HepG2 (cell line): ENCODE results near the gene ALPL. TPM values are rescaled to one million over a fixed set of nuclear protein-coding genes. Genes with fewer than 3 reads are reported as not detected.

Source experiments
- ATAC-seq: fragments of 200-7000 bp; cut with Tn5 transposase; 3 replicates; pipeline ENCODE4 v1.9.1; 2020; ENCODE audit warnings: mild to moderate bottlenecking, moderate library complexity
- BruUV-seq: library from RNA; stranded (reverse); fragments of 400-500 nt; replicated peaks from 2 replicates; lab custom pipeline; 2021; lab: Mats Ljungman, UMichigan
- CTCF ChIA-PET: fragments of 300-600 bp; formaldehyde crosslinking; extraction: SDS; loops from one replicate; lab custom pipeline; 2021; ENCODE audit warnings: low total read pairs, inconsistent platforms, low intra/inter-chr PET ratio; lab: Yijun Ruan, JAX
- POLR2A ChIA-PET: fragments of 350-600 bp; sonication (Branson Sonifier 250); formaldehyde crosslinking; loops from one replicate; lab custom pipeline; 2020; ENCODE audit warnings: antibody characterized with exemption, inconsistent platforms; lab: Yijun Ruan, JAX
- DNase-seq: peaks from one replicate; pipeline ENCODE4 v3.0.0-alpha.2; 2015; ENCODE audit warnings: low spot score
- FAIRE-seq: peaks from 3 replicates; lab custom pipeline; 2011; peaks lifted over from hg19 to GRCh38; lab: Jason Lieb, UNC
- H2AFZ ChIP-seq: one replicate; pipeline ENCODE4 v1.6.1; 2011; ENCODE audit warnings: low read length, inconsistent platforms
- H3K27ac ChIP-seq: fragments of 300-600 bp; 3 replicates; pipeline ENCODE4 v1.8.0; 2011; ENCODE audit warnings: mixed run types, mild to moderate bottlenecking, mixed read lengths, low read length, inconsistent platforms; ENCODE audit not compliant: insufficient read depth; ENCODE audit errors: extremely low read length
- H3K27me3 ChIP-seq, 2 experiments: fragments of 200-600 bp in 1 of 2; 2 replicates in 1 of 2; 3 replicates in 1 of 2; pipeline versions ENCODE4 v1.6.0 to v1.8.0; 2011; ENCODE audit warnings: low read length in 2 of 2, mild to moderate bottlenecking in 2 of 2, moderate library complexity in 2 of 2, inconsistent platforms in 1 of 2; ENCODE audit not compliant: insufficient read depth in 2 of 2, control insufficient read depth in 1 of 2
- H3K36me3 ChIP-seq, 2 experiments: fragments of 200-600 bp in 1 of 2; replicated peaks in 1 of 2; 2 replicates in 1 of 2; 3 replicates in 1 of 2; pipeline versions ENCODE4 v1.5.1 to v1.8.0; 2011; ENCODE audit warnings: low read length in 2 of 2, inconsistent platforms in 1 of 2; ENCODE audit not compliant: insufficient read depth in 2 of 2, control insufficient read depth in 1 of 2
- H3K4me1 ChIP-seq: 2 replicates; pipeline ENCODE4 v1.5.1; 2012; ENCODE audit warnings: low read length, inconsistent platforms; ENCODE audit not compliant: insufficient read depth
- H3K4me2 ChIP-seq: 2 replicates; pipeline ENCODE4 v1.6.0; 2011; ENCODE audit warnings: low read depth, low read length, inconsistent platforms
- H3K4me3 ChIP-seq, 3 experiments: fragments of 200-600 bp in 1 of 3; sonication (generic), shearing (Covaris generic) in 1 of 3; replicated peaks in 1 of 3; 2 replicates each; pipeline ENCODE4 v1.5.1; 2011 to 2016; ENCODE audit warnings: low read length in 3 of 3, inconsistent platforms in 2 of 3, low read depth in 2 of 3, mild to moderate bottlenecking in 2 of 3, control low read depth in 1 of 3, mixed read lengths in 1 of 3; ENCODE audit not compliant: insufficient read depth in 1 of 3
- H3K79me2 ChIP-seq: one replicate; pipeline ENCODE4 v1.6.1; 2011; ENCODE audit warnings: low read length, inconsistent platforms; ENCODE audit not compliant: insufficient read depth
- H3K9ac ChIP-seq: 2 replicates; pipeline ENCODE4 v1.6.0; 2011; ENCODE audit warnings: mild to moderate bottlenecking, low read depth, low read length, inconsistent platforms; ENCODE audit not compliant: insufficient read depth
- H3K9me3 ChIP-seq: 2 replicates; pipeline ENCODE4 v1.5.1; 2012; ENCODE audit warnings: mild to moderate bottlenecking, low read length
- H4K20me1 ChIP-seq: 2 replicates; pipeline ENCODE4 v1.6.0; 2011; ENCODE audit warnings: inconsistent platforms, mild to moderate bottlenecking, low read length, moderate library complexity; ENCODE audit not compliant: insufficient read depth
- ATM ChIP-seq: fragments of 450-650 bp; IDR thresholded peaks from 2 replicates; pipeline ENCODE4 v1.7.1; 2017; ENCODE audit warnings: mild to moderate bottlenecking, borderline replicate concordance
- CAMTA2 ChIP-seq: sonication (generic); formaldehyde crosslinking; IDR thresholded peaks from 2 replicates; pipeline ENCODE4 v1.4.0; 2020; ENCODE audit warnings: mild to moderate bottlenecking, missing genetic modification reagents, borderline replicate concordance
- E2F2 ChIP-seq: sonication (generic); formaldehyde crosslinking; IDR thresholded peaks from 2 replicates; pipeline ENCODE4 v1.4.0; 2020; ENCODE audit warnings: missing genetic modification reagents, borderline replicate concordance
- GMEB2 ChIP-seq: IDR thresholded peaks from 2 replicates; pipeline ENCODE4 v1.6.1; 2016; ENCODE audit warnings: missing biosample characterization, missing genetic modification reagents, low read depth
- JUN ChIP-seq: sonication (generic); formaldehyde crosslinking; IDR thresholded peaks from 2 replicates; pipeline ENCODE4 v1.4.0; 2020; ENCODE audit warnings: mild to moderate bottlenecking, missing genetic modification reagents
- MAFF ChIP-seq: IDR thresholded peaks from 2 replicates; pipeline ENCODE4 v1.6.1; 2011; ENCODE audit warnings: low read depth, low read length, improper control_type of control experiment
- MIXL1 ChIP-seq: IDR thresholded peaks from 2 replicates; pipeline ENCODE4 v1.6.1; 2016
- MXD4 ChIP-seq: IDR thresholded peaks from 2 replicates; pipeline ENCODE4 v1.6.1; 2016; ENCODE audit warnings: mild to moderate bottlenecking, missing biosample characterization, missing genetic modification reagents
- MZF1 ChIP-seq: sonication (generic); formaldehyde crosslinking; IDR thresholded peaks from 2 replicates; pipeline ENCODE4 v1.8.1; 2023; ENCODE audit warnings: mild to moderate bottlenecking, missing genetic modification reagents, borderline replicate concordance
- NFE2L2 ChIP-seq: fragments of 150-350 bp; IDR thresholded peaks from 2 replicates; pipeline ENCODE4 v1.6.1; 2014; ENCODE audit warnings: low read length
- NR2F6 ChIP-seq, 2 experiments: IDR thresholded peaks; 2 replicates each; pipeline ENCODE4 v1.6.1; 2016; ENCODE audit warnings: antibody characterized with exemption in 1 of 2, mild to moderate bottlenecking in 1 of 2
- RNF2 ChIP-seq: fragments of 450-650 bp; conservative IDR thresholded peaks from 2 replicates; pipeline ENCODE4 v1.6.1; 2016; ENCODE audit warnings: low read depth
- RORA ChIP-seq: sonication (generic); formaldehyde crosslinking; IDR thresholded peaks from 2 replicates; pipeline ENCODE4 v1.5.0; 2020; ENCODE audit warnings: mild to moderate bottlenecking, missing genetic modification reagents, moderate library complexity
- SYNCRIP ChIP-seq: fragments of 200-400 bp; formaldehyde crosslinking; IDR thresholded peaks from 2 replicates; pipeline ENCODE4 v1.6.1; 2018; ENCODE audit warnings: mild to moderate bottlenecking, low read depth, low read length; ENCODE audit not compliant: insufficient read depth
- TAF1 ChIP-seq: sonication (generic); formaldehyde crosslinking; IDR thresholded peaks from 2 replicates; pipeline ENCODE4 v1.4.0; 2020; ENCODE audit warnings: missing genetic modification reagents
- TARDBP ChIP-seq: sonication (generic); formaldehyde crosslinking; IDR thresholded peaks from 2 replicates; pipeline ENCODE4 v1.8.0; 2022; ENCODE audit warnings: mild to moderate bottlenecking, missing genetic modification reagents
- ZC3H13 ChIP-seq: sonication (generic); formaldehyde crosslinking; IDR thresholded peaks from 2 replicates; pipeline ENCODE4 v1.8.1; 2023; ENCODE audit warnings: mild to moderate bottlenecking, missing genetic modification reagents, moderate library complexity
- ZNF275 ChIP-seq: sonication (generic); formaldehyde crosslinking; IDR thresholded peaks from 2 replicates; pipeline ENCODE4 v1.8.0; 2022; ENCODE audit warnings: missing genetic modification reagents, mild to moderate bottlenecking, inconsistent platforms, borderline replicate concordance
- ZNF430 ChIP-seq: sonication (generic); formaldehyde crosslinking; IDR thresholded peaks from 2 replicates; pipeline ENCODE4 v1.9.0; 2021; ENCODE audit warnings: mild to moderate bottlenecking, missing genetic modification reagents
- ZNF598 ChIP-seq: sonication (generic); formaldehyde crosslinking; IDR thresholded peaks from 2 replicates; pipeline ENCODE4 v1.5.1; 2020; ENCODE audit warnings: mild to moderate bottlenecking, missing genetic modification reagents, borderline replicate concordance
- ZNF710 ChIP-seq: sonication (generic); formaldehyde crosslinking; IDR thresholded peaks from 2 replicates; pipeline ENCODE4 v1.5.0; 2020; ENCODE audit warnings: mild to moderate bottlenecking, missing genetic modification reagents, borderline replicate concordance
- WGBS: methylation state at CpG from one replicate; pipeline ENCODE4 v1.1.6; 2017; ENCODE audit warnings: low lambda C conversion rate; 5-methylcytosine and 5-hydroxymethylcytosine counted together
- in situ Hi-C: cut with HindIII; loops from 2 replicates; pipeline ENCODE4 v1.10.0; 2017; ENCODE audit warnings: low pct_unique_long_range_greater_than_20kb; ENCODE audit not compliant: extremely low pct_ligation_motif_present
- intact Hi-C: fragments of 100-400 bp; cut with micrococcal nuclease; formaldehyde crosslinking; loops from one replicate; pipeline ENCODE4 v1.10.0; 2022; ENCODE audit not compliant: unreplicated experiment
- polyA plus RNA-seq, 8 experiments: library from polyadenylated mRNA; depleted of rRNA in 3 of 8; stranded (reverse) in 7 of 8; unstranded in 1 of 8; fragments of >200 nt; fragmentation: Illumina TruSeq in 4 of 8; extraction: Trizol in 4 of 8; gene quantifications; 2 replicates each; pipeline versions ENCODE4 v1.2.1 to v1.2.3, GENCODE V29; 2011 to 2016; ENCODE audit warnings: low read depth in 4 of 8, missing spikeins in 1 of 8, mixed read lengths in 1 of 8; ENCODE audit not compliant: insufficient read depth in 1 of 8
- total RNA-seq, 5 experiments: library from RNA; depleted of rRNA; stranded (reverse); fragments of >200 nt; fragmentation: Illumina TruSeq; extraction: Trizol; gene quantifications; 2 replicates each; pipeline ENCODE4 v1.2.3, GENCODE V29; 2016; ENCODE audit warnings: low read depth in 1 of 5

ALPL gene
- total and polyA plus RNA-seq, 2 of the 13 experiments (the other 11 are each of a cell fraction or from before 2014, with no cell fraction given): 0.12 TPM; not detected in 1

- TF ChIP-seq ZNF430 (CRISPR knock-in tag) (no peak), CAMTA2 (no peak), E2F2 (CRISPR knock-in tag) (no peak), MXD4 (no peak), MZF1 (CRISPR knock-in tag) (no peak), NFE2L2 (no peak), ZNF710 (CRISPR knock-in tag) (no peak)
These were observed 16.1 kb downstream of the ALPL start (continued) for GRCh38 chr1:21525340-21525717.

GRCh38 chr1:21526441-21526840 is 17.2 kb downstream of the ALPL start:
- Histone ChIP-seq H3K27ac (no peak overlapping the region), H3K9ac (no peak overlapping the region), H4K20me1 (no peaks in the 10 kb centered on the region), H3K79me2 (no peaks in the 10 kb centered on the region), H3K4me1 (no peaks in the 10 kb centered on the region), H3K4me3 (no peak overlapping the region), H2AFZ (no peak overlapping the region), H3K9me3 (no peaks in the 10 kb centered on the region), H3K4me2 (no peak overlapping the region), H3K27me3 (peaks cover 0 to 18% of the 10 kb centered on the region in 2 experiments; a peak in 2 of 5 replicates), H3K36me3 (no peaks in the 10 kb centered on the region)
- DNase-seq (no peak), ATAC-seq (no peak), FAIRE-seq (no peak)
- no TSS peak for BruUV-seq
- intact Hi-C loops: no loop called here
- in situ Hi-C loops: no loop called here
- ChIA-PET CTCF (no interaction called here), POLR2A (no interaction called here)
- 51% methylated on average over 1 of the region's 1 CpG for WGBS
- TF ChIP-seq TARDBP (CRISPR knock-in tag): no peak
- no peak for TF ChIP-seq GMEB2 (CRISPR knock-in tag)
- TF ChIP-seq RORA: no peak
- no peak for TF ChIP-seq JUN (CRISPR knock-in tag)
- TF ChIP-seq MAFF: no peak
- TF ChIP-seq ZC3H13: no peak
- no peak for TF ChIP-seq TAF1 (CRISPR knock-in tag)
- TF ChIP-seq SYNCRIP: no peak
- TF ChIP-seq ZNF598 (CRISPR knock-in tag): no peak
- TF ChIP-seq ATM: no peak
- TF ChIP-seq NR2F6 (IDR thresholded peaks at IDR 0.05): no peak
- no peak for TF ChIP-seq NR2F6 (CRISPR knock-in tag; IDR thresholded peaks at IDR 0.05)
- TF ChIP-seq RNF2: no peak
- no peak for TF ChIP-seq MIXL1 (CRISPR knock-in tag)
- TF ChIP-seq ZNF275 (CRISPR knock-in tag): no peak
